HL-60 (cell line): ENCODE measurements around the gene MAEA.

Experiments
- DNase-seq, 2 experiments: peaks; one replicate each; pipeline ENCODE4 v3.0.0-alpha.2; 2010 to 2020; ENCODE audit warnings: low read depth in 1 of 2, low spot score in 1 of 2
- H3K27ac ChIP-seq: fragments of 250-450 bp; sonication (Bioruptor Pico); replicated peaks from 2 replicates; pipeline ENCODE4 v1.5.1; 2020; ENCODE audit warnings: mild to moderate bottlenecking, moderate library complexity
- H3K27me3 ChIP-seq: fragments of 250-450 bp; sonication (Bioruptor Pico); 2 replicates; pipeline ENCODE4 v1.5.1; 2021; ENCODE audit warnings: mild to moderate bottlenecking, moderate library complexity; ENCODE audit not compliant: insufficient read depth, poor library complexity, severe bottlenecking
- H3K4me3 ChIP-seq: replicated peaks from 2 replicates; pipeline ENCODE4 v1.5.1; 2011; ENCODE audit warnings: mild to moderate bottlenecking, control low read depth, low read length; ENCODE audit not compliant: insufficient read depth
- GABPA ChIP-seq: IDR thresholded peaks from 2 replicates; pipeline ENCODE4 v1.6.1; 2012; ENCODE audit warnings: low read depth
- POLR2AphosphoS5 ChIP-seq: IDR thresholded peaks from 2 replicates; pipeline ENCODE4 v1.6.1; 2012; ENCODE audit warnings: low read depth
- SPI1 ChIP-seq: IDR thresholded peaks from 2 replicates; pipeline ENCODE4 v1.6.1; 2012; ENCODE audit warnings: low read depth, mild to moderate bottlenecking, borderline replicate concordance
- TF ChIP-seq, protein P1 (sequence below): IDR thresholded peaks from 2 replicates; pipeline ENCODE4 v1.6.1; 2012; ENCODE audit warnings: low read depth; ENCODE audit not compliant: insufficient replicate concordance
- TF ChIP-seq, protein P2 (sequence below): IDR thresholded peaks from one replicate; pipeline ENCODE4 v1.5.1; 2011; ENCODE audit warnings: low read length, control low read depth, inconsistent platforms; ENCODE audit not compliant: insufficient read depth

Gene MAEA

DNA sequence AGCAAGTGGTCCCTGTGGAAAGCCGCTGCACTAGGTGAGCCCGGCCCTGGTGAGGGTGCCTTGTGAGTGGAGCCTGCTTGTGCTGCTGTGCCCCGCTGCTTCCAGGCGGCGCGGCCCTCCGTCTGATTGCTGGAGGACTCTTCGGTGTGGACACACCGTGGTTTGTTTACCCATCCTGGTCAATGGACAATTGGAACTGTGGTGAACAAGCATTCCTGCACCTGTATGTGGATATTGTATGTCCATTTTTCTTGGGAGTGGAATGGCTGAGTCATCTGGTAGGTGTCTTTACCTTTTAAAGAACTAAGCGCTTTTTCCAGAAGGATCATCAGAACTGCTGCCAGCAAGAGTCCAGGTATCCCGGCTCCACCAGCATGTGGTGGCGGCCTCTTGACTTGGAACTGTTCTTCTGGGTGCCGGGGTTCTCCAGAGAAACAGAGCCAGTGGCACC is 15.6 kb downstream of the MAEA start:
- Histone ChIP-seq H3K27me3 (no peaks in the 10 kb centered on the region), H3K4me3 (no peak overlapping the region), H3K27ac (no peak overlapping the region)
- TF ChIP-seq, protein P1, sequence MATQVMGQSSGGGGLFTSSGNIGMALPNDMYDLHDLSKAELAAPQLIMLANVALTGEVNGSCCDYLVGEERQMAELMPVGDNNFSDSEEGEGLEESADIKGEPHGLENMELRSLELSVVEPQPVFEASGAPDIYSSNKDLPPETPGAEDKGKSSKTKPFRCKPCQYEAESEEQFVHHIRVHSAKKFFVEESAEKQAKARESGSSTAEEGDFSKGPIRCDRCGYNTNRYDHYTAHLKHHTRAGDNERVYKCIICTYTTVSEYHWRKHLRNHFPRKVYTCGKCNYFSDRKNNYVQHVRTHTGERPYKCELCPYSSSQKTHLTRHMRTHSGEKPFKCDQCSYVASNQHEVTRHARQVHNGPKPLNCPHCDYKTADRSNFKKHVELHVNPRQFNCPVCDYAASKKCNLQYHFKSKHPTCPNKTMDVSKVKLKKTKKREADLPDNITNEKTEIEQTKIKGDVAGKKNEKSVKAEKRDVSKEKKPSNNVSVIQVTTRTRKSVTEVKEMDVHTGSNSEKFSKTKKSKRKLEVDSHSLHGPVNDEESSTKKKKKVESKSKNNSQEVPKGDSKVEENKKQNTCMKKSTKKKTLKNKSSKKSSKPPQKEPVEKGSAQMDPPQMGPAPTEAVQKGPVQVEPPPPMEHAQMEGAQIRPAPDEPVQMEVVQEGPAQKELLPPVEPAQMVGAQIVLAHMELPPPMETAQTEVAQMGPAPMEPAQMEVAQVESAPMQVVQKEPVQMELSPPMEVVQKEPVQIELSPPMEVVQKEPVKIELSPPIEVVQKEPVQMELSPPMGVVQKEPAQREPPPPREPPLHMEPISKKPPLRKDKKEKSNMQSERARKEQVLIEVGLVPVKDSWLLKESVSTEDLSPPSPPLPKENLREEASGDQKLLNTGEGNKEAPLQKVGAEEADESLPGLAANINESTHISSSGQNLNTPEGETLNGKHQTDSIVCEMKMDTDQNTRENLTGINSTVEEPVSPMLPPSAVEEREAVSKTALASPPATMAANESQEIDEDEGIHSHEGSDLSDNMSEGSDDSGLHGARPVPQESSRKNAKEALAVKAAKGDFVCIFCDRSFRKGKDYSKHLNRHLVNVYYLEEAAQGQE: no peak
- TF ChIP-seq GABPA: no peak
- TF ChIP-seq, protein P2, sequence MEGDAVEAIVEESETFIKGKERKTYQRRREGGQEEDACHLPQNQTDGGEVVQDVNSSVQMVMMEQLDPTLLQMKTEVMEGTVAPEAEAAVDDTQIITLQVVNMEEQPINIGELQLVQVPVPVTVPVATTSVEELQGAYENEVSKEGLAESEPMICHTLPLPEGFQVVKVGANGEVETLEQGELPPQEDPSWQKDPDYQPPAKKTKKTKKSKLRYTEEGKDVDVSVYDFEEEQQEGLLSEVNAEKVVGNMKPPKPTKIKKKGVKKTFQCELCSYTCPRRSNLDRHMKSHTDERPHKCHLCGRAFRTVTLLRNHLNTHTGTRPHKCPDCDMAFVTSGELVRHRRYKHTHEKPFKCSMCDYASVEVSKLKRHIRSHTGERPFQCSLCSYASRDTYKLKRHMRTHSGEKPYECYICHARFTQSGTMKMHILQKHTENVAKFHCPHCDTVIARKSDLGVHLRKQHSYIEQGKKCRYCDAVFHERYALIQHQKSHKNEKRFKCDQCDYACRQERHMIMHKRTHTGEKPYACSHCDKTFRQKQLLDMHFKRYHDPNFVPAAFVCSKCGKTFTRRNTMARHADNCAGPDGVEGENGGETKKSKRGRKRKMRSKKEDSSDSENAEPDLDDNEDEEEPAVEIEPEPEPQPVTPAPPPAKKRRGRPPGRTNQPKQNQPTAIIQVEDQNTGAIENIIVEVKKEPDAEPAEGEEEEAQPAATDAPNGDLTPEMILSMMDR: no peak
- no peak for DNase-seq

DNA sequence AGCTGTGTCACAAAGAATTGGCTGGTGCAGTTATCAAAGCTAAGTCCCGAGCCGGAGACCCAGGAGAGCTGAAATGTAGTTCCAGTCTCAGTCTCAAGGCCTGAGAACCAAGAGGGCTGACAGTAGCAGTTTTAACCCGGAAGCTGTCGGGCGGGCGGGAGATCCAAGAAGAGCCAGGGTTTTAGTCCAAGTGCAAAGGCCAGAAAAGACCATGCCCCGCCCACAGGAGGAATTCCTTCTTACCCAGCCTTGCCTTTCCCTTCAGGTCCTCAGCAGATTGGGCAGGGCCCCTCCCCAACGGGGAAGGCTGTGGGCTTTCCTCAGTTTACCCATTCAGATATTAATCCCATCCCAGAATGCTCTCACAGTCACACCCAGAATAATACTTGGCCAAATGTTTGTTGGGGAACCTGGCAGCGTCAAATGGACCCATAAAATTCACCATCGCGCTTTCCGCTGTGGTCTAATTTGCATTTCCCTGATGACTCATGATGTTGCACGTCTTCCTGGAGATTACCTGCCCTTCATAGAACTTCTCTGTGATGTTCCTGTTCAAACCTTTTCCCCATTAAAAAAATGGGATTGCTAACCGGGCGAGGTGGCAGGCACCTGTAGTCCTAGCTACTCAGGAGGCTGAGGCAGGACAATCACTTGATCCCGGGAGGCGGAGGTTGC is 16.2 kb downstream of the MAEA start:
- Histone ChIP-seq H3K27me3 (no peaks in the 10 kb centered on the region), H3K27ac (no peak overlapping the region), H3K4me3 (no peak overlapping the region)
- TF ChIP-seq, protein P2: no peak
- no peak for TF ChIP-seq POLR2AphosphoS5
- TF ChIP-seq GABPA: no peak
- TF ChIP-seq, protein P1: no peak
- no peak for TF ChIP-seq SPI1
- DNase-seq: no peak

DNA sequence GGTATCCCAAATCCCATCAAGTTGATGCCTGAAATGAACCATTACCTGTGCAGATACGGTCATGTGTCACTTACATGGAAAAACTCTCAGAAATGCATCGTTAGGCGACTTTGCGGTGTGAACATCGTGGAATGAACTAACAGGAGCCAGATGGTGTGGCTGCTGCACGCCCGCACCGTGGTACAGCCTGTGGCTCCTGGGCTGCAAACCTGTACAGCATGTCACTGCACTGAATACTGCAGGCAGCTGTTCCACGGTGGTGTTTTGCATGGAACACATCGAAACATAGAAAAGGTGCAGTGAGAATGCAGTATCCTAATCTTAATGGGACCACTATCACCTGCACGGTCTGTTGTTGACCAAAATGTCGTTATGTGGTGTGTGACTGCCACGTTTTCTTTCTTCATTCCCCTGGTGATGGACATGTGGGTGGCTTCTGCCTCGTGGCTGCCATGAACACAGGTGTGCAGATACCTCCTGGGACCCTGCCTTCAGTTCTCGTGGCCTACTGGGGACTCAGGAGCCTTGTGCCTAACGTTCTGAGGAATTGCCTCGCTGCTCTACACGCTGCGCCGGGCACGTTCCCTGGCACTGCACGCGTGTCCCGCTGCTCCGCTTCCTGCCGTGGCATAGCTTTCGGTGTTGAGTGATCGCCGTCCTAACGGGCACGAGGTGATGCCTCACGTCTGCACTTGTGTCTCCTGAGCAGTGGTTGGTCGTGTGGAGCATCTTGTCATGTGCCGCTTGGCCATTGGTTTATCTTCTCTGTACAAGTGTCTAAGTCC is 18.5 kb downstream of the MAEA start:
- H3K4me3 ChIP-seq: no peak overlapping the region
- DNase-seq: no peak
- H3K27ac ChIP-seq: no peak overlapping the region

More for the DNA sequence above, 18.5 kb downstream of the MAEA start:
- H3K27me3 ChIP-seq: no peaks in the 10 kb centered on the region
- TF ChIP-seq POLR2AphosphoS5: no peak
- no peak for TF ChIP-seq SPI1
- TF ChIP-seq GABPA: no peak
- TF ChIP-seq, protein P1: no peak
- TF ChIP-seq, protein P2: no peak
